HepG2 (cell line): ENCODE results near the gene AUNIP. TPM values are rescaled to one million over a fixed set of nuclear protein-coding genes. Genes with fewer than 3 reads are reported as not detected.

Experiments
- ATAC-seq: fragments of 200-7000 bp; cut with Tn5 transposase; 3 replicates; pipeline ENCODE4 v1.9.1; 2020; ENCODE audit warnings: mild to moderate bottlenecking, moderate library complexity
- BruUV-seq: library from RNA; stranded (reverse); fragments of 400-500 nt; replicated peaks from 2 replicates; lab custom pipeline; 2021; lab: Mats Ljungman, UMichigan
- CTCF ChIA-PET: fragments of 300-600 bp; formaldehyde crosslinking; extraction: SDS; loops from one replicate; lab custom pipeline; 2021; ENCODE audit warnings: low total read pairs, inconsistent platforms, low intra/inter-chr PET ratio; lab: Yijun Ruan, JAX
- POLR2A ChIA-PET: fragments of 350-600 bp; sonication (Branson Sonifier 250); formaldehyde crosslinking; loops from one replicate; lab custom pipeline; 2020; ENCODE audit warnings: antibody characterized with exemption, inconsistent platforms; lab: Yijun Ruan, JAX
- DNase-seq: peaks from one replicate; pipeline ENCODE4 v3.0.0-alpha.2; 2015; ENCODE audit warnings: low spot score
- FAIRE-seq: peaks from 3 replicates; lab custom pipeline; 2011; peaks lifted over from hg19 to GRCh38; lab: Jason Lieb, UNC
- H2AFZ ChIP-seq: one replicate; pipeline ENCODE4 v1.6.1; 2011; ENCODE audit warnings: low read length, inconsistent platforms
- H3K27ac ChIP-seq: fragments of 300-600 bp; 3 replicates; pipeline ENCODE4 v1.8.0; 2011; ENCODE audit warnings: mixed run types, mild to moderate bottlenecking, mixed read lengths, low read length, inconsistent platforms; ENCODE audit not compliant: insufficient read depth; ENCODE audit errors: extremely low read length
- H3K27me3 ChIP-seq, 2 experiments: fragments of 200-600 bp in 1 of 2; 2 replicates in 1 of 2; 3 replicates in 1 of 2; pipeline versions ENCODE4 v1.6.0 to v1.8.0; 2011; ENCODE audit warnings: low read length in 2 of 2, mild to moderate bottlenecking in 2 of 2, moderate library complexity in 2 of 2, inconsistent platforms in 1 of 2; ENCODE audit not compliant: insufficient read depth in 2 of 2, control insufficient read depth in 1 of 2
- H3K36me3 ChIP-seq, 2 experiments: fragments of 200-600 bp in 1 of 2; replicated peaks in 1 of 2; 2 replicates in 1 of 2; 3 replicates in 1 of 2; pipeline versions ENCODE4 v1.5.1 to v1.8.0; 2011; ENCODE audit warnings: low read length in 2 of 2, inconsistent platforms in 1 of 2; ENCODE audit not compliant: insufficient read depth in 2 of 2, control insufficient read depth in 1 of 2
- H3K4me1 ChIP-seq: 2 replicates; pipeline ENCODE4 v1.5.1; 2012; ENCODE audit warnings: low read length, inconsistent platforms; ENCODE audit not compliant: insufficient read depth
- H3K4me2 ChIP-seq: 2 replicates; pipeline ENCODE4 v1.6.0; 2011; ENCODE audit warnings: low read depth, low read length, inconsistent platforms
- H3K4me3 ChIP-seq, 3 experiments: fragments of 200-600 bp in 1 of 3; sonication (generic), shearing (Covaris generic) in 1 of 3; replicated peaks in 1 of 3; 2 replicates each; pipeline ENCODE4 v1.5.1; 2011 to 2016; ENCODE audit warnings: low read length in 3 of 3, inconsistent platforms in 2 of 3, low read depth in 2 of 3, mild to moderate bottlenecking in 2 of 3, control low read depth in 1 of 3, mixed read lengths in 1 of 3; ENCODE audit not compliant: insufficient read depth in 1 of 3
- H3K79me2 ChIP-seq: one replicate; pipeline ENCODE4 v1.6.1; 2011; ENCODE audit warnings: low read length, inconsistent platforms; ENCODE audit not compliant: insufficient read depth
- H3K9ac ChIP-seq: 2 replicates; pipeline ENCODE4 v1.6.0; 2011; ENCODE audit warnings: mild to moderate bottlenecking, low read depth, low read length, inconsistent platforms; ENCODE audit not compliant: insufficient read depth
- H3K9me3 ChIP-seq: 2 replicates; pipeline ENCODE4 v1.5.1; 2012; ENCODE audit warnings: mild to moderate bottlenecking, low read length
- H4K20me1 ChIP-seq: 2 replicates; pipeline ENCODE4 v1.6.0; 2011; ENCODE audit warnings: inconsistent platforms, mild to moderate bottlenecking, low read length, moderate library complexity; ENCODE audit not compliant: insufficient read depth
- BRF2 ChIP-seq: sonication (generic); formaldehyde crosslinking; IDR thresholded peaks from 2 replicates; pipeline ENCODE4 v1.8.1; 2022; ENCODE audit warnings: mild to moderate bottlenecking, missing genetic modification reagents
- DDIT3 ChIP-seq: sonication (generic); formaldehyde crosslinking; IDR thresholded peaks from 2 replicates; pipeline ENCODE4 v1.4.0; 2020; ENCODE audit warnings: mild to moderate bottlenecking, missing genetic modification reagents
- RAD51 ChIP-seq: fragments of 450-650 bp; IDR thresholded peaks from 2 replicates; pipeline ENCODE4 v1.6.1; 2016; ENCODE audit warnings: borderline replicate concordance
- SALL2 ChIP-seq: sonication (generic); formaldehyde crosslinking; IDR thresholded peaks from 2 replicates; pipeline ENCODE4 v1.8.1; 2023; ENCODE audit warnings: mild to moderate bottlenecking, missing genetic modification reagents, inconsistent platforms
- UBTF ChIP-seq: sonication (generic); formaldehyde crosslinking; IDR thresholded peaks from 2 replicates; pipeline ENCODE4 v1.4.0; 2020; ENCODE audit warnings: mild to moderate bottlenecking, missing genetic modification reagents
- ZFP62 ChIP-seq: sonication (generic); formaldehyde crosslinking; IDR thresholded peaks from 2 replicates; pipeline ENCODE4 v1.4.0; 2020; ENCODE audit warnings: missing genetic modification reagents
- ZNF275 ChIP-seq: sonication (generic); formaldehyde crosslinking; IDR thresholded peaks from 2 replicates; pipeline ENCODE4 v1.8.0; 2022; ENCODE audit warnings: missing genetic modification reagents, mild to moderate bottlenecking, inconsistent platforms, borderline replicate concordance
- ZNF33A ChIP-seq: sonication (generic); formaldehyde crosslinking; IDR thresholded peaks from 2 replicates; pipeline ENCODE4 v1.5.1; 2020; ENCODE audit warnings: missing genetic modification reagents, mild to moderate bottlenecking, moderate library complexity, borderline replicate concordance
- ZNF619 ChIP-seq: sonication (generic); formaldehyde crosslinking; IDR thresholded peaks from 2 replicates; pipeline ENCODE4 v1.4.0; 2020; ENCODE audit warnings: mild to moderate bottlenecking, missing genetic modification reagents
- WGBS: methylation state at CpG from one replicate; pipeline ENCODE4 v1.1.6; 2017; ENCODE audit warnings: low lambda C conversion rate; 5-methylcytosine and 5-hydroxymethylcytosine counted together
- in situ Hi-C: cut with HindIII; loops from 2 replicates; pipeline ENCODE4 v1.10.0; 2017; ENCODE audit warnings: low pct_unique_long_range_greater_than_20kb; ENCODE audit not compliant: extremely low pct_ligation_motif_present
- intact Hi-C: fragments of 100-400 bp; cut with micrococcal nuclease; formaldehyde crosslinking; loops from one replicate; pipeline ENCODE4 v1.10.0; 2022; ENCODE audit not compliant: unreplicated experiment
- polyA plus RNA-seq, 8 experiments: library from polyadenylated mRNA; depleted of rRNA in 3 of 8; stranded (reverse) in 7 of 8; unstranded in 1 of 8; fragments of >200 nt; fragmentation: Illumina TruSeq in 4 of 8; extraction: Trizol in 4 of 8; gene quantifications; 2 replicates each; pipeline versions ENCODE4 v1.2.1 to v1.2.3, GENCODE V29; 2011 to 2016; ENCODE audit warnings: low read depth in 4 of 8, missing spikeins in 1 of 8, mixed read lengths in 1 of 8; ENCODE audit not compliant: insufficient read depth in 1 of 8
- total RNA-seq, 5 experiments: library from RNA; depleted of rRNA; stranded (reverse); fragments of >200 nt; fragmentation: Illumina TruSeq; extraction: Trizol; gene quantifications; 2 replicates each; pipeline ENCODE4 v1.2.3, GENCODE V29; 2016; ENCODE audit warnings: low read depth in 1 of 5

Gene AUNIP
- total and polyA plus RNA-seq, 2 of the 13 experiments (the other 11 are each of a cell fraction or from before 2014, with no cell fraction given): 3.8 to 12.3 TPM

- no peak overlapping the region for H3K9ac ChIP-seq
- DNase-seq (no peak), FAIRE-seq (no peak), ATAC-seq (no peak)
- CTCF ChIA-PET: no interaction called here
- no peaks in the 10 kb centered on the region for H3K79me2 ChIP-seq
- intact Hi-C loops: no loop called here
- H3K4me2 ChIP-seq: no peak overlapping the region
- WGBS: 98% methylated on average over 27 of the region's 34 CpGs
- no peaks in the 10 kb centered on the region for H3K27me3 ChIP-seq
- no peaks in the 10 kb centered on the region for H3K4me1 ChIP-seq
- in situ Hi-C loops: loop anchor here (25.0 kb wide), 1 partner anchor 196 kb away; the partner anchor contains the start of gene MAN1C1
- no peaks in the 10 kb centered on the region for H4K20me1 ChIP-seq
- TF ChIP-seq BRF2 (no peak), ZNF33A (CRISPR knock-in tag) (no peak), ZFP62 (CRISPR knock-in tag) (no peak), UBTF (CRISPR knock-in tag) (no peak), RAD51 (no peak), ZNF275 (CRISPR knock-in tag) (no peak), SALL2 (CRISPR knock-in tag) (no peak), ZNF619 (CRISPR knock-in tag) (no peak), DDIT3 (CRISPR knock-in tag) (no peak)
- TF ChIP-seq, all 625 proteins: peak for 0
- Histone ChIP-seq H3K9me3 (no peaks in the 10 kb centered on the region), H3K36me3 (no peaks in the 10 kb centered on the region), H3K27ac (no peak overlapping the region), H2AFZ (no peak overlapping the region), H3K4me3 (no peak overlapping the region)
- no TSS peak for BruUV-seq
- POLR2A ChIA-PET: interaction anchor here (2.5 kb wide), 1 partner anchor 11 kb away, joined by 10 read pairs; the partner anchor contains the start of gene MTFR1L
Measured at GRCh38 chr1:25808481-25809244, 50.6 kb downstream of the AUNIP start.
